Left renal cortex interstitium (tissue), 4 donors: Measurements from ENCODE around the gene AKR7A3. TPM values are rescaled to one million over a fixed set of nuclear protein-coding genes. Genes with fewer than 3 reads are reported as not detected.
"Not testable (repeated sequence)": the region's sequence is repeated elsewhere in the genome, so short reads cannot be mapped to it uniquely, and the experiment has no call there.

Experiments
- DNase-seq, 4 donors: peaks; one replicate each; pipeline ENCODE4 v3.0.0-alpha.2; 2013; ENCODE audit warnings: low read depth in 4 of 4, low spot score in 2 of 4, missing footprints in 1 of 4
- polyA plus RNA-seq, 4 donors: library from polyadenylated mRNA; unstranded; fragments of 120-200 nt; gene quantifications; one replicate each; pipeline ENCODE4 v1.2.1, GENCODE V29; 2013; ENCODE audit not compliant: insufficient read length in 4 of 4

AKR7A3 gene
- polyA plus RNA-seq, 4 donors: 0.87 to 3.3 (median 2.0) TPM

GRCh38 chr1:19300211-19300610 lies 11.6 kb upstream of the AKR7A3 start:
- DNase-seq: no peak

DNA sequence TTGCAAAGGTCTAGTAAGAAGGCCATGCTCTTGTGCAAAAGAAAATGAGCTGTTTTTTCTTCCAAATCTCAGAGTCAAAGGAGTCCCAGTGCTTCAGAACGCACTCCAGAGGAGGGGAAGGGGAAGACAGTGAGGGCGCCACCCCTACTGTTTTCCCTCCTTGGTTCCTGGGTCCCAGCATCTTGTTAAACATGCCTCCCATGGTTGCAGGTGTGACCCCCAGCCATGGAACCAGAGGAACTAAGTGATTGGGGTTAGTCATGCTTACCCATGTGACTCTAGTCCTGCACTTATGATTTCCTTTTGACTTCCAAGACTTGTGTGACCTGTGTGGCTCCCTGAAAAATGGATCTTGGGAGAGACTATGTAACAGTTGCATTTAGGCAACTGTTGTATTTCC lies 6.1 kb upstream of the AKR7A3 start:
- DNase-seq: no peak

DNA sequence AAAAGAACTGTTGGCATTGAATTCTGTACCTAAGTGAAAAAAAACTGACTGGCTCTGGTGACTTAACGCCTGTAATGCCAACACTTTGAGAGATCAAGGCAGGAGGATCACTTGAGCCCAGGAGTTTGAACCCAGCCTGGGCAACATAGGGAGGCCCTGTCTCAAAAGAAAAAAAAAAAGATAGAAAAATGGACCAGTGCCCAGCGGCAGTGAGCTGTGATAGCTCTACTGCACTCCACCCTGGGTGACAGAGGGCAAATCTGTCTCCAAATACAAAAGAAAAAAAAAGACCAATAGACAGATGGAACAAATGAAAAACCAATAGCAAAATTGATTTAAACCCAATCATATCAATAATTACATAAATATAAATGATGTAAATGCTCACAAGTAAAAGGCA lies 674 bp upstream of the AKR7A3 start:
- DNase-seq: no peak

DNA sequence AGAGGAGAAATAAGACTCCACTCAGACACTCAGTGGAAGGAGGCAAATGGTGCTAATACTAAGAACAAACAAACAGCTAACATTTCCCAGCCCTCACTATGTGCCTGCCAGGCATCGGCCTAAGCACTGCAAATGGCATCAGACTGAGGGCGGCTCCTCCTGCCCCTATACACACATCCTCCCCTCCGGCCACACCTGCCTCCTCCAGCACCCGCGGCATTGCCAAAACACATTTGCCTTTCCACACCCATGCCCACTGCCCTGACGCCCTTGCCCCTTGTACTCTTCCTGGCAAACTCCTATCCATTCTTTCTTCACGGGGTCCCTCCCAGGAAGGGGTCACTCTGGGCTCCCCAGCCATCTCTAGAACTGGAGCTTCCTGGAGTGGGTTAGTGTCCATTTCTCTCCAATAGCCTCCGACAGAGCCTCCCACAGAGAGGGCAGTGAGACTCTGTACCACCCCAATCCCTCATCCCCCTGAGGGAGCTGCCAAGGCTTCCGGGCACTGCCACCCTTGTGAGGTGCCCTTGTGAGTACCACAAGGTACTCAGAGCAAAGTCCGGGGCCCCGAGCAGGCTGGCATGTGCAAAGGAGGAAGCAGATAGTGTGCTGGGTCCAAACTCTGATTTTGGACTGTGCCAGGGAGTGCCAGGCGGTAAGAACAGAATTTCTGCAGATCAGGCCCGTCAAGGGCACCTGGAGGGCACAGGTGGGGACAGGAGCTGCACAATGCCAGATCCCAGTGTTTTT lies 959 bp downstream of the AKR7A3 start:
- no peak for DNase-seq

DNA sequence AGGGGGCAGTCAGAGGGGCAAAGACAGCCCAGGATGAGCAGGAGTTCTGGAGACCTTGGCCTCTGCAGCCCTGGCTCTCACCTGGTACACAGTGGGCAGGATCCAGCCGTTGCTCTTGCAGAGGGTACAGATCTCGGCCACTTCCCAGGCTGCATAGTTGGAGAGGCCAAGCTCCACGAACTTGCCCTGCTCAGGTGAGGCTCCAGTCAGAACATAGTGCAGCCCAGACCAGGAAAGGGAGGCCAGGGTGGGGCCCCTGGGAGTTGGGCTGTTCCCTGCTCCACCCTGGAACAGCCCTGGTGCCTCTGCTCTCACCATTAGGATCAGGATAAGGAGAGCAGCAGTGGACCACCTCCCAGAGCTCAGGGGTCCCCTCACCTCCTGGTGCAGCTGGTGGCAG lies 2.8 kb downstream of the AKR7A3 start:
- not testable (repeated sequence) for DNase-seq

GRCh38 chr1:19285366-19285765 lies 3.2 kb downstream of the AKR7A3 start:
- DNase-seq: not testable (repeated sequence)

DNA sequence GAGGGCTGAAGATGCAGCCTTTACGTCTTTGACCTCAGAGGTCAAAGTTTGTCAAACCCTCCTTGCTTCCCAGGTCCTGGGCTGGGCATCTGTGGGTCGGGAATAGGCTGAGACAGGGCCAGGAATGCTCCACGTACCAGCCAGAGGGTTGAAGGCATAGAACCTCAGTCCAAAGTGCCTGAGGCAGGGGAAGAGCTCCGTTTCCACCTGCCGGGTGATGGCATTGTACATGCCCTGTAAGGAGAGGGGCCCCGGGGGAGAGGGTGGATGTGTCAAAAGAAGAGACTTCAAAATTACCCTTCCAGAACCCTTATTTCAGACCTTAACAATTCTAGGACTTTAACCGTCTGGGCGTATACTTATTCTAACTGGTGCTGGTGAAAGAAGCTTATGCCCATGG lies 3.7 kb downstream of the AKR7A3 start:
- DNase-seq: no peak

- no peak for DNase-seq
These were observed 4.7 kb downstream of the AKR7A3 start for GRCh38 chr1:19283891-19284290.

DNA sequence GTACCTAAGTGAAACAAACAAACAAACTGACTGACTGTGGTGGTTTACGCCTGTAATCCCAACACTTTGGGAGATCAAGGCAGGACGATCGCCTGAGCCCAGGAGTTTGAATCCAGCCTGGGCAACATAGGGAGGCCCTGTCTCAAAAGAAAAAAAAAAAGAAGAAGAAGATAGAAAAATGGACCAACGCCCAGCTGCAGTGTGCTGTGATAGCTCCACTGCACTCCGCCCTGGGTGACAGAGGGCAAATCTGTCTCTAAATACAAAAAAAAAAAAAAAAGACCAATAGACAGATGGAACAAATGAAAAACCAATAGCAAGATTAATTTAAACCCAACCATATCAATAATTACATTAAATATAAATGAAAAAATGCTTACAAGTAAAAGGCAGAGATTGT lies 13.9 kb downstream of the AKR7A3 start:
- no peak for DNase-seq

GRCh38 chr1:19273844-19274531 lies 14.6 kb downstream of the AKR7A3 start:
- DNase-seq: not testable (repeated sequence)

DNA sequence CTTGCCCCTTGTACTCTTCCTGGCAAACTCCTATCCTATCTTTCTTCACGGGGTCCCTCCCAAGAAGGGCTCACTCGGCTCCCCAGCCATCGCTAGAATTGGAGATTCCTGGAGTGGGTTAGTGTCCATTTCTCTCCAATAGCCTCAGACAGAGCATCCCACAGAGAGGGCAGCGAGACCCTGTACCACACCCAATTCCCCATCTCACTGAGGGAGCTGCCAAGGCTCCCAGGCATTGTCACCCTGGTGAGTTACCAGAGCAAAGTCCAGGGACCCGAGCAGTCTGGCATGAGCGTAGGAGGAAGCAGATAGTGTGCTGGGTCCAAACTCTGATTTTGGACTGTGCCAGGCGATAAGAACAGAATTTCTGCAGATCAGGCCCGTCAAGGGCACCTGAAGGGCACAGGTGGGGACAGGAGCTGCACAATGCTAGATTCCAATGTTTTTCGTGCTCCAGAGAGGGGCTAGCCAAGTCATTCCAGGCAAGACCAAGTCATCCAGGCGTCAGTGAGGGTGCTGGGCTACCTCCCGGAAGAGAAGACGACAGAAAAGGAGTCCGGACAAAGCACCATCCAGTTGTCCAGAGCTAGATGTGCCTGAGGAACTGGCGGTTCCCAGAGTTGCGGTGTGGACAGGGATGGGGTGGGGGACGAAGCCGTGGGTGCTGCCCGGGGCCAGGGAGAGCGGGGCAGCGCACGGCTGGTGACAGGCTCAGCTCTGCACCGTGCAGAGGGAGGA lies 15.3 kb downstream of the AKR7A3 start:
- no peak for DNase-seq

- DNase-seq: no peak
These were observed 16.5 kb downstream of the AKR7A3 start for GRCh38 chr1:19272064-19272463.

- not testable (repeated sequence) for DNase-seq
These were observed 18.2 kb downstream of the AKR7A3 start for GRCh38 chr1:19270343-19270730.

GRCh38 chr1:19269427-19270342 lies 18.9 kb downstream of the AKR7A3 start:
- DNase-seq: not testable (repeated sequence)

DNA sequence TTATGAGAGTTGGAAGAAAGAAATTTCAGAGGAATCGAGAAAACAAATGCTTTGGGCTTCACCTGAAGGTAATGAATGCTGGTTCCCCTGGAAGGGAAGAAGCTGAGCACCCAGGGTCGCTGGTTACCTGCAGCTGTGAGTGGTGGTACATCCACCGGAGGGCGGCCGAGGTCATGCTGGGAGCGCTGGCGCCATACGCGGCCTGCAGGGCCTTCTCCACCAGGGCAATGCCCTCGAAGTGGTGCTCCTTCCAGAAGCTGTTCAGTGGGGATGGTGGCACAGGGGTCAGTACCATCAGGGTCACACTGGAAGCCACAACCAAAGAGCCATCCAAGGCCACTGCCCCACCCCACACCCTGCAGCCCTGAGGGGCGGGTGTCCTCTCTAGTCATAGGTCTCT lies 20.1 kb downstream of the AKR7A3 start:
- no peak for DNase-seq

DNA sequence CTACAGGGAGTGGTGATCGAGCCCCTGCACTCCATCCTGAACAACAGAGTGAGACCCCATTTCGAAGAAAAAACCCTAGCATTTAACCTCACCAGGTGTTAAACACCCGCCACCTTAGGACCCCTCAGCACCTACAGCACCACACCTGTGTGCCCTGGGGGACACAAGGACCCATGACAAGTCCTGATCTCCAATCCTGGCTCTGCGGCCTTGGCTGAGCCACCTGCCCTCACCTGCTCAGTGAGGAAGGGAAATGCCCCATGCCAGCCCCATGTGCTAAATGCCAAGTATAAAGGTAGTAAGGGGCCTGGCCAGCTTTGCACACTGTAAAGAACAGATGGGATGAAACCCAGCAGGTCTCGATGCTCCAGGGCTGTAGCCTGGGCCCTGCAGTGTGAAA lies 25.8 kb downstream of the AKR7A3 start:
- DNase-seq: no peak

DNA sequence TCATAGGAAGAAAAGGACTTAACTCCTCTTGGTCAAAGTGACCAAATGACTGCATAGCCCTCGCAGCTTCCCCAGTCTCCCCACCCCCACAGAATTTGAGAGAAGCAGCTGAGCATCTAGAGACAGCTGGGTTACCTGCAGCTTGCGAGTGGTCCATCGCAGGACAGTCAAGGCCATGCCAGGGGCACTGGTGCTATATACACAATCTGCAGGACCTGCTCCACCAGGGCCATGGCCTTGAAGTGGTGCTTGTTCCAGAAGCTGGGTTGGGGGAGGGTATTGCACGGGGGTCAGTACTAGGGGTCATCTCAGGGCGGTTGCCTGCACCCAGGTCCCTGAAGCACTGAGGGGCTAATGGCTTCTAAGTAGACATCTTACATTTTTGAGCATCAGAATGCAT lies 26.5 kb downstream of the AKR7A3 start:
- DNase-seq: no peak

DNA sequence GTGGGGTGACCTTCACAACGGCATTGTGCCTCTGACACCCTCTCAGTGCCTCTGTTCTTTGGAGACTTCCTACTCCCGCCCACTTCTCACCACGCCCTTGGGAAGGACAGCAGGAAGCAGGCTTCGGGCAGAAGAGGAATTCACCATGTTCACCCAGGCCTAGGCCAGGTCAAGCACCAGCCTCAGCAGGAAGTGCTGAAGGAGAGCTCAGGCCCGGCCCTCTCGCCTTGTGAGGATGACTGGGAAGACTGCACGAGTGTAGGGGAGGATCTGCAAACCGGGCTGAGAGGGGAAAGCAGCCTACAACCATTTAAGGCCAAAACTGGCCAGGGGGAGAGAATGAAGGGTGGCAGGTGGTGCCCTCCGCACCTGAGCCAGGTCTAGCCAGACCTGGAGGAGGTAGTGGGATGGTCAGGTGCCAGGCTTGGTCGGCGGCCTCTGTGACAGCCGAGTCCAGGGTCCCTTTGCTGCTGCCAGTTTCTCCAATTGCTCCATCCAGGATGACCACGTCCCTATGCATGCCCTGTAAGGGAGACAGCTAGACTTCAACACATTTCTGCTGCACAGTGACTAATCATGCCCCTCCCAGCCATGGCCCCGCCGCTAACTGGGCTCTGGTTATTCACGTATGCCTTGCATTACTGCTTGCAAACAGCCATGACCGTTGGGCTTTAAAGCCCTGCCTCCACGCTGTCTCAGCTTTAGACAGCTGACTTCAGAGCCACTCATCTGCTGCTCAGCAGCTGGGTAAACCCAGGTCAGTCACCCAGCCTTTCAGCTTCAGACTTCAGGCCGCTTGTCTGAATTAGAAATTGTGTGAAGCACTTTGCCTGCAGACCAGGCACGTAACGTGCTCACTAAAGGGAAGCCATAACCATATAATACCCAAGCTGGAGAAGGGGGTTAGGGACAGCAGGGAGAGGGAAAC lies 28.1 kb downstream of the AKR7A3 start:
- no peak for DNase-seq

GRCh38 chr1:19258353-19258752 lies 30.2 kb downstream of the AKR7A3 start:
- DNase-seq: no peak
